ENCODE measurements around the gene KCNK18. TPM values are rescaled to one million over a fixed set of nuclear protein-coding genes. Genes with fewer than 3 reads are reported as not detected.

KCNK18 gene
- polyA plus RNA-seq, 4 donors: not detected

- WGBS, 3 donors: 37 to 54% (median 46%) methylated on average over 10 of the region's 10 CpGs
- H3K36me3 ChIP-seq (ENCODE audit: control insufficient read depth in 3 of 3, insufficient read depth in 2 of 3, low read depth in 1 of 3, low read length in 3 of 3): no peaks in the 10 kb centered on the region
- no peaks in the 10 kb centered on the region for H3K4me1 ChIP-seq (ENCODE audit: control insufficient read depth in 3 of 3, insufficient read depth in 2 of 3, low read depth in 1 of 3, low read length in 2 of 3)
- H3K27me3 ChIP-seq (ENCODE audit: control insufficient read depth in 3 of 3, insufficient read depth in 3 of 3, low read length in 3 of 3): peaks cover 0 to 31% (median 0%) of the 10 kb centered on the region in 3 donors
- no peaks in the 10 kb centered on the region for H3K9me3 ChIP-seq (ENCODE audit: control insufficient read depth in 2 of 2, insufficient read depth in 1 of 2, low read depth in 1 of 2, low read length in 1 of 2)
- H3K27ac ChIP-seq (ENCODE audit: low read depth in 1 of 3, low read length in 2 of 3): no peak overlapping the region
- FAIRE-seq (no peak), DNase-seq (no peak)
- no peak overlapping the region for H3K4me3 ChIP-seq (ENCODE audit: low read depth in 1 of 3, low read length in 3 of 3)
These were observed 51.6 kb downstream of the KCNK18 start for GRCh38 chr10:117248750-117249465.

GRCh38 chr10:117249493-117250093 lies 52.3 kb downstream of the KCNK18 start:
- Histone ChIP-seq H3K36me3 (ENCODE audit: control insufficient read depth in 3 of 3, insufficient read depth in 2 of 3, low read depth in 1 of 3, low read length in 3 of 3) (no peaks in the 10 kb centered on the region), H3K27me3 (ENCODE audit: control insufficient read depth in 3 of 3, insufficient read depth in 3 of 3, low read length in 3 of 3) (peaks cover 0 to 26% (median 0%) of the 10 kb centered on the region in 3 donors), H3K4me1 (ENCODE audit: control insufficient read depth in 3 of 3, insufficient read depth in 2 of 3, low read depth in 1 of 3, low read length in 2 of 3) (no peaks in the 10 kb centered on the region), H3K4me3 (ENCODE audit: low read depth in 1 of 3, low read length in 3 of 3) (no peak overlapping the region), H3K27ac (ENCODE audit: low read depth in 1 of 3, low read length in 2 of 3) (no peak overlapping the region), H3K9me3 (ENCODE audit: control insufficient read depth in 2 of 2, insufficient read depth in 1 of 2, low read depth in 1 of 2, low read length in 1 of 2) (no peaks in the 10 kb centered on the region)
- DNase-seq: no peak
- 44 to 61% (median 60%) methylated on average over 6 of the region's 6 CpGs for WGBS, 3 donors
- FAIRE-seq: no peak

- no peak for FAIRE-seq
These were observed 53.1 kb downstream of the KCNK18 start for GRCh38 chr10:117250411-117250810.

GRCh38 chr10:117253908-117254307 lies 56.6 kb downstream of the KCNK18 start:
- no peaks in the 10 kb centered on the region for H3K4me1 ChIP-seq (ENCODE audit: control insufficient read depth in 3 of 3, insufficient read depth in 2 of 3, low read depth in 1 of 3, low read length in 2 of 3)
- H3K36me3 ChIP-seq (ENCODE audit: control insufficient read depth in 3 of 3, insufficient read depth in 2 of 3, low read depth in 1 of 3, low read length in 3 of 3): no peaks in the 10 kb centered on the region
- no peaks in the 10 kb centered on the region for H3K9me3 ChIP-seq (ENCODE audit: control insufficient read depth in 2 of 2, insufficient read depth in 1 of 2, low read depth in 1 of 2, low read length in 1 of 2)
- DNase-seq: no peak
- H3K4me3 ChIP-seq (ENCODE audit: low read depth in 1 of 3, low read length in 3 of 3): no peak overlapping the region
- peaks cover 0 to 20% (median 0%) of the 10 kb centered on the region in 3 donors for H3K27me3 ChIP-seq (ENCODE audit: control insufficient read depth in 3 of 3, insufficient read depth in 3 of 3, low read length in 3 of 3)
- H3K27ac ChIP-seq (ENCODE audit: low read depth in 1 of 3, low read length in 2 of 3): no peak overlapping the region
- no peak for FAIRE-seq
- WGBS, 3 donors: 72 to 75% (median 72%) methylated on average over 9 of the region's 9 CpGs

More at GRCh38 chr10:117250411-117250810, 53.1 kb downstream of the KCNK18 start:
- Histone ChIP-seq H3K4me3 (ENCODE audit: low read depth in 1 of 3, low read length in 3 of 3) (no peak overlapping the region), H3K27me3 (ENCODE audit: control insufficient read depth in 3 of 3, insufficient read depth in 3 of 3, low read length in 3 of 3) (peaks cover 0 to 18% (median 0%) of the 10 kb centered on the region in 3 donors), H3K9me3 (ENCODE audit: control insufficient read depth in 2 of 2, insufficient read depth in 1 of 2, low read depth in 1 of 2, low read length in 1 of 2) (no peaks in the 10 kb centered on the region), H3K4me1 (ENCODE audit: control insufficient read depth in 3 of 3, insufficient read depth in 2 of 3, low read depth in 1 of 3, low read length in 2 of 3) (no peaks in the 10 kb centered on the region), H3K36me3 (ENCODE audit: control insufficient read depth in 3 of 3, insufficient read depth in 2 of 3, low read depth in 1 of 3, low read length in 3 of 3) (no peaks in the 10 kb centered on the region), H3K27ac (ENCODE audit: low read depth in 1 of 3, low read length in 2 of 3) (no peak overlapping the region)
- 44 to 65% (median 54%) methylated on average over 7 of the region's 7 CpGs for WGBS, 3 donors
- DNase-seq: no peak

GRCh38 chr10:117254338-117254737 lies 57.0 kb downstream of the KCNK18 start:
- 66 to 72% (median 68%) methylated on average over 9 of the region's 9 CpGs for WGBS, 3 donors

GRCh38 chr10:117254774-117255735 lies 57.8 kb downstream of the KCNK18 start:
- FAIRE-seq: no peak
- H3K27me3 ChIP-seq (ENCODE audit: control insufficient read depth in 3 of 3, insufficient read depth in 3 of 3, low read length in 3 of 3): peaks cover 0 to 17% (median 6%) of the 10 kb centered on the region in 3 donors
- no peak overlapping the region for H3K4me3 ChIP-seq (ENCODE audit: low read depth in 1 of 3, low read length in 3 of 3)

More at GRCh38 chr10:117254338-117254737, 57.0 kb downstream of the KCNK18 start:
- Histone ChIP-seq H3K9me3 (ENCODE audit: control insufficient read depth in 2 of 2, insufficient read depth in 1 of 2, low read depth in 1 of 2, low read length in 1 of 2) (no peaks in the 10 kb centered on the region), H3K4me3 (ENCODE audit: low read depth in 1 of 3, low read length in 3 of 3) (no peak overlapping the region), H3K36me3 (ENCODE audit: control insufficient read depth in 3 of 3, insufficient read depth in 2 of 3, low read depth in 1 of 3, low read length in 3 of 3) (no peaks in the 10 kb centered on the region), H3K27me3 (ENCODE audit: control insufficient read depth in 3 of 3, insufficient read depth in 3 of 3, low read length in 3 of 3) (peaks cover 0 to 17% (median 2%) of the 10 kb centered on the region in 3 donors), H3K27ac (ENCODE audit: low read depth in 1 of 3, low read length in 2 of 3) (no peak overlapping the region), H3K4me1 (ENCODE audit: control insufficient read depth in 3 of 3, insufficient read depth in 2 of 3, low read depth in 1 of 3, low read length in 2 of 3) (no peaks in the 10 kb centered on the region)
- no peak for FAIRE-seq
- DNase-seq: no peak

GRCh38 chr10:117255835-117256460 lies 58.7 kb downstream of the KCNK18 start:
- H3K4me3 ChIP-seq (ENCODE audit: low read depth in 1 of 3, low read length in 3 of 3): no peak overlapping the region
- H3K9me3 ChIP-seq (ENCODE audit: control insufficient read depth in 2 of 2, insufficient read depth in 1 of 2, low read depth in 1 of 2, low read length in 1 of 2): no peaks in the 10 kb centered on the region
- no peak for FAIRE-seq
- 92 to 93% (median 93%) methylated on average over 9 of the region's 9 CpGs for WGBS, 3 donors
- no peak overlapping the region for H3K27ac ChIP-seq (ENCODE audit: low read depth in 1 of 3, low read length in 2 of 3)
- peaks cover 0 to 11% (median 8%) of the 10 kb centered on the region in 3 donors for H3K27me3 ChIP-seq (ENCODE audit: control insufficient read depth in 3 of 3, insufficient read depth in 3 of 3, low read length in 3 of 3)
- DNase-seq: no peak
- H3K36me3 ChIP-seq (ENCODE audit: control insufficient read depth in 3 of 3, insufficient read depth in 2 of 3, low read depth in 1 of 3, low read length in 3 of 3): no peaks in the 10 kb centered on the region
- H3K4me1 ChIP-seq (ENCODE audit: control insufficient read depth in 3 of 3, insufficient read depth in 2 of 3, low read depth in 1 of 3, low read length in 2 of 3): peaks cover 0 to 4% (median 0%) of the 10 kb centered on the region in 3 donors

More at GRCh38 chr10:117254774-117255735, 57.8 kb downstream of the KCNK18 start:
- H3K4me1 ChIP-seq (ENCODE audit: control insufficient read depth in 3 of 3, insufficient read depth in 2 of 3, low read depth in 1 of 3, low read length in 2 of 3): no peaks in the 10 kb centered on the region
- no peak for DNase-seq
- no peaks in the 10 kb centered on the region for H3K9me3 ChIP-seq (ENCODE audit: control insufficient read depth in 2 of 2, insufficient read depth in 1 of 2, low read depth in 1 of 2, low read length in 1 of 2)
- no peaks in the 10 kb centered on the region for H3K36me3 ChIP-seq (ENCODE audit: control insufficient read depth in 3 of 3, insufficient read depth in 2 of 3, low read depth in 1 of 3, low read length in 3 of 3)
- WGBS, 3 donors: 68 to 77% (median 70%) methylated on average over 24 to 26 of the region's 26 CpGs
- H3K27ac ChIP-seq (ENCODE audit: low read depth in 1 of 3, low read length in 2 of 3): no peak overlapping the region

GRCh38 chr10:117256910-117257309 lies 59.6 kb downstream of the KCNK18 start:
- Histone ChIP-seq H3K27ac (ENCODE audit: low read depth in 1 of 3, low read length in 2 of 3) (no peak overlapping the region), H3K4me1 (ENCODE audit: control insufficient read depth in 3 of 3, insufficient read depth in 2 of 3, low read depth in 1 of 3, low read length in 2 of 3) (peaks cover 0 to 4% (median 0%) of the 10 kb centered on the region in 3 donors), H3K36me3 (ENCODE audit: control insufficient read depth in 3 of 3, insufficient read depth in 2 of 3, low read depth in 1 of 3, low read length in 3 of 3) (no peaks in the 10 kb centered on the region), H3K4me3 (ENCODE audit: low read depth in 1 of 3, low read length in 3 of 3) (no peak overlapping the region), H3K27me3 (ENCODE audit: control insufficient read depth in 3 of 3, insufficient read depth in 3 of 3, low read length in 3 of 3) (peaks cover 0 to 9% (median 8%) of the 10 kb centered on the region in 3 donors), H3K9me3 (ENCODE audit: control insufficient read depth in 2 of 2, insufficient read depth in 1 of 2, low read depth in 1 of 2, low read length in 1 of 2) (no peaks in the 10 kb centered on the region)
- DNase-seq: no peak
- 71 to 81% (median 75%) methylated on average over 10 of the region's 10 CpGs for WGBS, 3 donors
- no peak for FAIRE-seq
